Thyroid gland (tissue), 4 donors: ENCODE results near the gene CALCR.

ENCODE experiments used
- POLR2A ChIP-seq, 2 donors: fragments of 450-650 bp; IDR thresholded peaks; one replicate each; pipeline ENCODE4 v1.6.1; 2017; ENCODE audit warnings: antibody characterized with exemption in 2 of 2, mild to moderate bottlenecking in 2 of 2, moderate library complexity in 1 of 2
- TF ChIP-seq, protein P1 (sequence below), 6 experiments: fragments of 200-600 bp in 3 of 6; fragments of 450-650 bp in 3 of 6; sonication (generic) in 3 of 6; IDR thresholded peaks; one replicate each; pipeline ENCODE4 v1.5.1; 2016 to 2019; ENCODE audit warnings: antibody characterized with exemption in 6 of 6, mild to moderate bottlenecking in 2 of 6, inconsistent platforms in 1 of 6, moderate library complexity in 1 of 6

- TF ChIP-seq, protein P1, sequence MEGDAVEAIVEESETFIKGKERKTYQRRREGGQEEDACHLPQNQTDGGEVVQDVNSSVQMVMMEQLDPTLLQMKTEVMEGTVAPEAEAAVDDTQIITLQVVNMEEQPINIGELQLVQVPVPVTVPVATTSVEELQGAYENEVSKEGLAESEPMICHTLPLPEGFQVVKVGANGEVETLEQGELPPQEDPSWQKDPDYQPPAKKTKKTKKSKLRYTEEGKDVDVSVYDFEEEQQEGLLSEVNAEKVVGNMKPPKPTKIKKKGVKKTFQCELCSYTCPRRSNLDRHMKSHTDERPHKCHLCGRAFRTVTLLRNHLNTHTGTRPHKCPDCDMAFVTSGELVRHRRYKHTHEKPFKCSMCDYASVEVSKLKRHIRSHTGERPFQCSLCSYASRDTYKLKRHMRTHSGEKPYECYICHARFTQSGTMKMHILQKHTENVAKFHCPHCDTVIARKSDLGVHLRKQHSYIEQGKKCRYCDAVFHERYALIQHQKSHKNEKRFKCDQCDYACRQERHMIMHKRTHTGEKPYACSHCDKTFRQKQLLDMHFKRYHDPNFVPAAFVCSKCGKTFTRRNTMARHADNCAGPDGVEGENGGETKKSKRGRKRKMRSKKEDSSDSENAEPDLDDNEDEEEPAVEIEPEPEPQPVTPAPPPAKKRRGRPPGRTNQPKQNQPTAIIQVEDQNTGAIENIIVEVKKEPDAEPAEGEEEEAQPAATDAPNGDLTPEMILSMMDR (IDR thresholded peaks at IDR 0.05): peak in 3 of 6 experiments; percentile 24 to 35 (median 25)
- no peak for TF ChIP-seq POLR2A (IDR thresholded peaks at IDR 0.05)
Observed at GRCh38 chr7:93551063-93551895, 23.2 kb downstream of the CALCR start.
